Caco-2 (cell line): ENCODE measurements around the gene SOS1. TPM values are rescaled to one million over a fixed set of nuclear protein-coding genes. Genes with fewer than 3 reads are reported as not detected.

Source experiments
- BruUV-seq: library from RNA; stranded (reverse); fragments of 400-500 nt; replicated peaks from 2 replicates; lab custom pipeline; 2021; lab: Mats Ljungman, UMichigan
- CTCF ChIA-PET: fragments of 300-600 bp; sonication (Branson Sonifier 250); formaldehyde crosslinking; loops from one replicate; lab custom pipeline; 2022; ENCODE audit warnings: antibody characterized with exemption; lab: Charles Lee
- POLR2A ChIA-PET: fragments of 300-600 bp; sonication (Branson Sonifier 250); formaldehyde crosslinking; loops from one replicate; lab custom pipeline; 2022; ENCODE audit warnings: antibody characterized with exemption; lab: Charles Lee
- DNase-seq, 2 experiments: peaks; one replicate each; pipeline versions ENCODE4 v3.0.0 to v3.0.0-alpha.2; 2020 to 2022
- H3K27me3 ChIP-seq: replicated peaks from 2 replicates; pipeline ENCODE4 v1.6.0; 2011; ENCODE audit warnings: low read length; ENCODE audit not compliant: control insufficient read depth, insufficient read depth
- H3K36me3 ChIP-seq: 2 replicates; pipeline ENCODE4 v1.5.1; 2011; ENCODE audit warnings: low read length; ENCODE audit not compliant: control insufficient read depth, insufficient read depth
- H3K4me1 ChIP-seq: fragments of 250-450 bp; sonication (Bioruptor Pico); 2 replicates; pipeline ENCODE4 v1.5.1; 2020; ENCODE audit warnings: mild to moderate bottlenecking
- H3K4me3 ChIP-seq: 2 replicates; pipeline ENCODE4 v1.5.1; 2011; ENCODE audit warnings: low read depth, mild to moderate bottlenecking, control low read depth, low read length
- H3K9me3 ChIP-seq: fragments of 250-450 bp; sonication (Bioruptor Pico); 2 replicates; pipeline ENCODE4 v1.5.1; 2020; ENCODE audit warnings: mild to moderate bottlenecking, moderate library complexity
- H3K27ac Mint-ChIP-seq: one replicate; pipeline ENCODE4 v1.8.0; 2022; ENCODE audit warnings: mixed read lengths; ENCODE audit not compliant: unreplicated experiment
- H3K27me3 Mint-ChIP-seq: one replicate; pipeline ENCODE4 v1.8.0; 2022; ENCODE audit warnings: mixed read lengths; ENCODE audit not compliant: insufficient read depth, unreplicated experiment
- H3K36me3 Mint-ChIP-seq: one replicate; pipeline ENCODE4 v1.8.0; 2022; ENCODE audit warnings: mild to moderate bottlenecking, mixed read lengths; ENCODE audit not compliant: insufficient read depth, unreplicated experiment
- H3K4me1 Mint-ChIP-seq: one replicate; pipeline ENCODE4 v1.8.0; 2022; ENCODE audit warnings: low read depth, mixed read lengths; ENCODE audit not compliant: unreplicated experiment
- H3K4me3 Mint-ChIP-seq: one replicate; pipeline ENCODE4 v1.8.0; 2022; ENCODE audit warnings: mild to moderate bottlenecking, moderate library complexity, mixed read lengths; ENCODE audit not compliant: unreplicated experiment
- H3K9me3 Mint-ChIP-seq: one replicate; pipeline ENCODE4 v1.8.0; 2022; ENCODE audit warnings: mixed read lengths; ENCODE audit not compliant: unreplicated experiment
- CTCF ChIP-seq, 2 experiments: fragments of 200-600 bp in 1 of 2; IDR thresholded peaks; 1 replicate in 1 of 2; 2 replicates in 1 of 2; pipeline versions ENCODE4 v1.5.1 to v1.8.0; 2011 to 2022; ENCODE audit warnings: antibody characterized with exemption in 1 of 2, control low read depth in 1 of 2, inconsistent platforms in 1 of 2, low read depth in 1 of 2, low read length in 1 of 2, mild to moderate bottlenecking in 1 of 2, moderate library complexity in 1 of 2; ENCODE audit not compliant: insufficient read depth in 1 of 2, severe bottlenecking in 1 of 2, unreplicated experiment in 1 of 2
- intact Hi-C: fragments of 100-400 bp; cut with micrococcal nuclease; formaldehyde crosslinking; loops from one replicate; pipeline ENCODE4 v1.10.0; 2022; ENCODE audit not compliant: unreplicated experiment
- total RNA-seq: library from RNA; stranded (reverse); gene quantifications from 2 replicates; pipeline ENCODE4 v1.2.3, GENCODE V29; 2022

SOS1 gene
- total RNA-seq, 1 experiment from 2014 or later = 49.7 TPM

- Mint-ChIP-seq H3K9me3 (no peaks in the 10 kb centered on the region), H3K4me3 (no peak overlapping the region), H3K4me1 (peaks cover 12% of the 10 kb centered on the region), H3K27me3 (no peaks in the 10 kb centered on the region), H3K36me3 (no peaks in the 10 kb centered on the region), H3K27ac (no peak overlapping the region)
- no peak for TF ChIP-seq CTCF (IDR thresholded peaks at IDR 0.05; ENCODE audit: insufficient read depth in 1 of 2, low read depth in 1 of 2, low read length in 1 of 2, severe bottlenecking in 1 of 2, unreplicated experiment in 1 of 2)
- Histone ChIP-seq H3K4me3 (no peak overlapping the region), H3K36me3 (no peaks in the 10 kb centered on the region), H3K9me3 (no peaks in the 10 kb centered on the region), H3K4me1 (peaks cover 15% of the 10 kb centered on the region), H3K27me3 (no peaks in the 10 kb centered on the region; the same call in 1 of the 2 replicates)
- BruUV-seq = no TSS peak
- DNase-seq = no peak
- ChIA-PET CTCF (interaction anchor here (1.2 to 1.5 kb wide), 2 partner anchors 103 to 297 kb away, joined by 3 read pairs; no protein-coding TSS in a partner anchor), POLR2A (interaction anchor here (0.9 kb wide), 1 partner anchor 181 kb away, joined by 3 read pairs; no protein-coding TSS in a partner anchor)
- intact Hi-C loops = no loop called here
Observed at GRCh38 chr2:38932586-38932985, 188.3 kb downstream of the SOS1 start.

Other genes with a start within 250 kb of the SOS1 start
- gene DHX57, start 245.1 kb downstream of the SOS1 start, total RNA-seq = 18.3 and 20.6 TPM in 2 replicates
- gene MORN2, start 245.1 kb downstream of the SOS1 start, total RNA-seq = 4.8 and 5.5 TPM in 2 replicates
- 0.26 TPM in 1 of 2 replicates, not detected in the other for gene ARHGEF33, start 231.2 kb downstream of the SOS1 start, total RNA-seq
- gene CDKL4, start 122.9 kb upstream of the SOS1 start, total RNA-seq = 1.4 TPM in 1 of 2 replicates, not detected in the other